K562 (cell line): ENCODE data around the gene VAMP4. TPM values are rescaled to one million over a fixed set of nuclear protein-coding genes. Genes with fewer than 3 reads are reported as not detected.
A peak's percentile ranks its signal among the peaks of the same experiment; 100 is the strongest.

ENCODE experiments used
- AFF1 ChIP-seq, 2 experiments: fragments of 450-650 bp; IDR thresholded peaks; 2 replicates each; pipeline ENCODE4 v1.6.1; 2018; ENCODE audit warnings: mild to moderate bottlenecking in 2 of 2, low read depth in 1 of 2; ENCODE audit not compliant: partially characterized antibody in 2 of 2
- BACH1 ChIP-seq: fragments of 200-800 bp; sonication (Bioruptor generic); IDR thresholded peaks from 2 replicates; pipeline ENCODE4 v1.6.1; 2016; ENCODE audit warnings: missing genetic modification characterization, missing compliant biosample characterization
- CBFA2T3 ChIP-seq: fragments of 450-650 bp; IDR thresholded peaks from 2 replicates; pipeline ENCODE4 v1.6.1; 2017
- CBX5 ChIP-seq: IDR thresholded peaks from 2 replicates; pipeline ENCODE4 v1.6.1; 2014; ENCODE audit warnings: low read depth, borderline replicate concordance
- HNRNPUL1 ChIP-seq: fragments of 200-400 bp; formaldehyde crosslinking; IDR thresholded peaks from 2 replicates; pipeline ENCODE4 v1.6.1; 2017; ENCODE audit warnings: low read length
- KDM4B ChIP-seq, 2 experiments: fragments of 450-650 bp in 1 of 2; sonication (generic) in 1 of 2; IDR thresholded peaks; 2 replicates each; pipeline ENCODE4 v1.6.1; 2016 to 2017; ENCODE audit warnings: borderline replicate concordance in 2 of 2, antibody characterized with exemption in 1 of 2, low read depth in 1 of 2, mild to moderate bottlenecking in 1 of 2
- MYC ChIP-seq, 2 experiments: fragments of 250-450 bp in 1 of 2; sonication (Bioruptor Pico) in 1 of 2; IDR thresholded peaks; 2 replicates each; pipeline versions ENCODE4 v1.5.1 to v1.6.1; 2012 to 2021; ENCODE audit warnings: low read depth in 2 of 2, borderline replicate concordance in 1 of 2, improper control_type of control experiment in 1 of 2, low read length in 1 of 2, mild to moderate bottlenecking in 1 of 2, moderate library complexity in 1 of 2
- NCOA1 ChIP-seq: fragments of 450-650 bp; IDR thresholded peaks from 2 replicates; pipeline ENCODE4 v1.6.1; 2016; ENCODE audit warnings: low read depth
- NRF1 ChIP-seq, 2 experiments: fragments of 450-650 bp; IDR thresholded peaks in 1 of 2; conservative IDR thresholded peaks in 1 of 2; 2 replicates each; pipeline ENCODE4 v1.6.1; 2014; ENCODE audit warnings: mild to moderate bottlenecking in 2 of 2
- POLR2H ChIP-seq: IDR thresholded peaks from 2 replicates; pipeline ENCODE4 v1.6.1; 2016; ENCODE audit warnings: missing genetic modification characterization, low read depth, mild to moderate bottlenecking, control low read depth, missing compliant biosample characterization, moderate library complexity
- SIX5 ChIP-seq, 2 experiments: IDR thresholded peaks; 2 replicates each; pipeline ENCODE4 v1.6.1; 2011; ENCODE audit warnings: low read length in 2 of 2, borderline replicate concordance in 1 of 2, low read depth in 1 of 2, mild to moderate bottlenecking in 1 of 2, moderate library complexity in 1 of 2; ENCODE audit not compliant: insufficient read depth in 1 of 2
- SP1 ChIP-seq: sonication (generic); formaldehyde crosslinking; IDR thresholded peaks from 2 replicates; pipeline ENCODE4 v1.8.1; 2022; ENCODE audit warnings: mild to moderate bottlenecking, missing genetic modification reagents
- SRF ChIP-seq, 2 experiments: fragments of 250-450, 450-650 bp in 1 of 2; sonication (Bioruptor Pico) in 1 of 2; sonication (generic) in 1 of 2; formaldehyde crosslinking; IDR thresholded peaks; 2 replicates each; pipeline versions ENCODE4 v1.5.0 to v1.5.1; 2020 to 2022; ENCODE audit warnings: mild to moderate bottlenecking in 1 of 2, missing genetic modification reagents in 1 of 2
- SRSF1 ChIP-seq: fragments of 200-400 bp; formaldehyde crosslinking; IDR thresholded peaks from 2 replicates; pipeline ENCODE4 v1.6.1; 2017; ENCODE audit warnings: mild to moderate bottlenecking, low read depth, low read length, moderate library complexity
- ZNF253 ChIP-seq: fragments of 250-450 bp; sonication (Bioruptor Pico); conservative IDR thresholded peaks from 2 replicates; pipeline ENCODE4 v1.6.1; 2021; ENCODE audit warnings: mild to moderate bottlenecking
- ZNF311 ChIP-seq: fragments of 250-450 bp; sonication (Bioruptor Pico); IDR thresholded peaks from 2 replicates; pipeline ENCODE4 v1.4.0; 2020; ENCODE audit warnings: mild to moderate bottlenecking, moderate library complexity
- ZNF354B ChIP-seq: fragments of 250-450 bp; sonication (Bioruptor Pico); IDR thresholded peaks from 2 replicates; pipeline ENCODE4 v1.4.0; 2020
- ZNF507 ChIP-seq: conservative IDR thresholded peaks from 2 replicates; pipeline ENCODE4 v1.6.1; 2017; ENCODE audit warnings: missing genetic modification characterization, missing compliant biosample characterization
- polyA plus RNA-seq, 8 experiments: library from polyadenylated mRNA; depleted of rRNA in 4 of 8; stranded (reverse) in 5 of 8; unstranded in 3 of 8; fragments of >200 nt; fragmentation: Nextera tagmentation in 2 of 8; fragmentation: Illumina TruSeq in 1 of 8; extraction: Ambion mirVana in 2 of 8; extraction: Trizol in 1 of 8; gene quantifications; 2 replicates each; pipeline versions ENCODE4 v1.2.1 to v1.2.3, GENCODE V29; 2011 to 2014; ENCODE audit warnings: inconsistent platforms in 1 of 8, missing spikeins in 1 of 8
- total RNA-seq, 7 experiments: library from RNA; depleted of rRNA in 6 of 7; stranded (reverse); fragments of >200 nt in 6 of 7; fragmentation: Illumina TruSeq in 2 of 7; extraction: Trizol in 2 of 7; gene quantifications; 2 replicates each; pipeline versions ENCODE4 v1.2.1 to v1.2.3, GENCODE V29; 2011 to 2021; ENCODE audit warnings: low replicate concordance in 1 of 7
- TF ChIP-seq, protein P1 (sequence below): IDR thresholded peaks from 3 replicates; pipeline ENCODE4 v1.6.1; 2011; ENCODE audit warnings: borderline replicate concordance, mild to moderate bottlenecking; ENCODE audit not compliant: insufficient read length, insufficient read depth
- TF ChIP-seq, protein P2 (sequence below): fragments of 200-800 bp; sonication (Bioruptor generic); IDR thresholded peaks from 2 replicates; pipeline ENCODE4 v1.6.1; 2017; ENCODE audit warnings: missing genetic modification characterization, missing compliant biosample characterization
- TF ChIP-seq, protein P3 (sequence below), 2 experiments: fragments of 250-450 bp in 1 of 2; fragments of 450-650 bp in 1 of 2; sonication (Bioruptor Pico) in 1 of 2; IDR thresholded peaks; 2 replicates each; pipeline versions ENCODE4 v1.6.1 to v1.8.0; 2016 to 2021; ENCODE audit warnings: mild to moderate bottlenecking in 2 of 2, moderate library complexity in 2 of 2, missing compliant biosample characterization in 1 of 2, missing genetic modification characterization in 1 of 2

The VAMP4 gene
- total and polyA plus RNA-seq, 9 of the 15 experiments (the other 6 are each of a cell fraction or from before 2014, with no cell fraction given) = 3.3 to 21.4 (median 11.9) TPM

GRCh38 chr1:171762143-171762563 is 20.3 kb upstream of the VAMP4 start (continued):
- 0 out of 2 replicates have a peak, but pooled peaks have one; percentile 24 for TF ChIP-seq NCOA1
- no peak; a peak in 1 of 4 replicates for TF ChIP-seq SRF (CRISPR knock-in tag; IDR thresholded peaks at IDR 0.05)
- no peak for TF ChIP-seq POLR2H
- no peak for TF ChIP-seq BACH1 (tag)
- TF ChIP-seq AFF1 (IDR thresholded peaks at IDR 0.05; ENCODE audit: low read depth in 1 of 2, partially characterized antibody in 2 of 2) = no peak
- no peak for TF ChIP-seq ZNF507 (tag)
- no peak for TF ChIP-seq ZNF253 (CRISPR knock-in tag)
- 0 out of 2 replicates have a peak, but pooled peaks have one; percentile 25 for TF ChIP-seq MYC (IDR thresholded peaks at IDR 0.05; ENCODE audit: low read depth, low read length)
- TF ChIP-seq MYC (CRISPR knock-in tag; IDR thresholded peaks at IDR 0.05; ENCODE audit: borderline replicate concordance, low read depth) = no peak
- TF ChIP-seq, protein P1, sequence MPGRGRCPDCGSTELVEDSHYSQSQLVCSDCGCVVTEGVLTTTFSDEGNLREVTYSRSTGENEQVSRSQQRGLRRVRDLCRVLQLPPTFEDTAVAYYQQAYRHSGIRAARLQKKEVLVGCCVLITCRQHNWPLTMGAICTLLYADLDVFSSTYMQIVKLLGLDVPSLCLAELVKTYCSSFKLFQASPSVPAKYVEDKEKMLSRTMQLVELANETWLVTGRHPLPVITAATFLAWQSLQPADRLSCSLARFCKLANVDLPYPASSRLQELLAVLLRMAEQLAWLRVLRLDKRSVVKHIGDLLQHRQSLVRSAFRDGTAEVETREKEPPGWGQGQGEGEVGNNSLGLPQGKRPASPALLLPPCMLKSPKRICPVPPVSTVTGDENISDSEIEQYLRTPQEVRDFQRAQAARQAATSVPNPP = no peak
- TF ChIP-seq SP1 = peak; percentile 52; the same call in 1 of the 2 replicates
- no peak for TF ChIP-seq SRSF1
- no peak for TF ChIP-seq CBX5
- TF ChIP-seq, protein P2, sequence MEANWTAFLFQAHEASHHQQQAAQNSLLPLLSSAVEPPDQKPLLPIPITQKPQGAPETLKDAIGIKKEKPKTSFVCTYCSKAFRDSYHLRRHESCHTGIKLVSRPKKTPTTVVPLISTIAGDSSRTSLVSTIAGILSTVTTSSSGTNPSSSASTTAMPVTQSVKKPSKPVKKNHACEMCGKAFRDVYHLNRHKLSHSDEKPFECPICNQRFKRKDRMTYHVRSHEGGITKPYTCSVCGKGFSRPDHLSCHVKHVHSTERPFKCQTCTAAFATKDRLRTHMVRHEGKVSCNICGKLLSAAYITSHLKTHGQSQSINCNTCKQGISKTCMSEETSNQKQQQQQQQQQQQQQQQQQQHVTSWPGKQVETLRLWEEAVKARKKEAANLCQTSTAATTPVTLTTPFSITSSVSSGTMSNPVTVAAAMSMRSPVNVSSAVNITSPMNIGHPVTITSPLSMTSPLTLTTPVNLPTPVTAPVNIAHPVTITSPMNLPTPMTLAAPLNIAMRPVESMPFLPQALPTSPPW (CRISPR knock-in tag) = no peak
- TF ChIP-seq SIX5 (IDR thresholded peaks at IDR 0.05; ENCODE audit: borderline replicate concordance in 1 of 2, insufficient read depth in 1 of 2, low read depth in 1 of 2, low read length in 2 of 2) = no peak
- TF ChIP-seq NRF1 (conservative IDR thresholded peaks at IDR 0.05 in 1 of 2, IDR thresholded peaks at IDR 0.05 in 1 of 2) = no peak
- no peak for TF ChIP-seq KDM4B (IDR thresholded peaks at IDR 0.05; ENCODE audit: borderline replicate concordance in 2 of 2, low read depth in 1 of 2)
- TF ChIP-seq ZNF311 (CRISPR knock-in tag) = no peak
- no peak for TF ChIP-seq HNRNPUL1
- TF ChIP-seq ZNF354B (CRISPR knock-in tag) = no peak
- TF ChIP-seq, protein P3, sequence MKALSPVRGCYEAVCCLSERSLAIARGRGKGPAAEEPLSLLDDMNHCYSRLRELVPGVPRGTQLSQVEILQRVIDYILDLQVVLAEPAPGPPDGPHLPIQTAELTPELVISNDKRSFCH (CRISPR knock-in tag; IDR thresholded peaks at IDR 0.05) = no peak
- TF ChIP-seq, protein P3 (tag; IDR thresholded peaks at IDR 0.05) = no peak
- peak; percentile 78 for TF ChIP-seq CBFA2T3
